ENCODE data around the gene ZBTB9.

The ZBTB9 gene

DNA sequence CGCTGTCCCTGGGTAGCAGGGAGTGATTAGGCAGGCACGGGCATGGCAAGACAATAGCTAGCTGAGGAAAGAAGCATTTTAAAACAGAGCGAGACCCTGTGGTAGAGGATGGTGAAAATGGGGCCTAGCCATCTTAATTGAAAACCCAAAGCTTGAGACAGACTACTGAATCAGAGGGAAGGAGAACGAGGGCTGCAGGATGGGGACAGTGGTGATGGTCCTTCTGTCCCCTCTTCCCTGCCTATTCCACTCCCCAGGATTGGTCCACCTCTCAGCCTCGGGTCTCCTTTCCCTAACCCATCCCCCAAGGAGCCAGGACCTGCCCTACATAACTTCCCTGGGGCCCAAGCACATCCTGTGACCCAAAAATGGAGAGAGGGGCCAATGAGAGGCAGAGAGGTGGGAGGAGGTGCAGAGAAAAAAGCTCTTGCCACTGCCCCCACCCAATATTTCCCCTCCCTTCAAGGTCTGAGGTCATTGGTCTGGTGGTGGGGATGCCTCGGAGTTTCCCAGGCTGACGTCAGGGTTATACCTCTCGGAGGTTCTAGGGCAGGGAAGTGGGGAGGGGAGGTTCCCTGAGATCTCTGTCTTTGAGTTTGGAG is 35.6 kb upstream of the ZBTB9 start:
- DNase-seq: peak; percentile 62 to 67

DNA sequence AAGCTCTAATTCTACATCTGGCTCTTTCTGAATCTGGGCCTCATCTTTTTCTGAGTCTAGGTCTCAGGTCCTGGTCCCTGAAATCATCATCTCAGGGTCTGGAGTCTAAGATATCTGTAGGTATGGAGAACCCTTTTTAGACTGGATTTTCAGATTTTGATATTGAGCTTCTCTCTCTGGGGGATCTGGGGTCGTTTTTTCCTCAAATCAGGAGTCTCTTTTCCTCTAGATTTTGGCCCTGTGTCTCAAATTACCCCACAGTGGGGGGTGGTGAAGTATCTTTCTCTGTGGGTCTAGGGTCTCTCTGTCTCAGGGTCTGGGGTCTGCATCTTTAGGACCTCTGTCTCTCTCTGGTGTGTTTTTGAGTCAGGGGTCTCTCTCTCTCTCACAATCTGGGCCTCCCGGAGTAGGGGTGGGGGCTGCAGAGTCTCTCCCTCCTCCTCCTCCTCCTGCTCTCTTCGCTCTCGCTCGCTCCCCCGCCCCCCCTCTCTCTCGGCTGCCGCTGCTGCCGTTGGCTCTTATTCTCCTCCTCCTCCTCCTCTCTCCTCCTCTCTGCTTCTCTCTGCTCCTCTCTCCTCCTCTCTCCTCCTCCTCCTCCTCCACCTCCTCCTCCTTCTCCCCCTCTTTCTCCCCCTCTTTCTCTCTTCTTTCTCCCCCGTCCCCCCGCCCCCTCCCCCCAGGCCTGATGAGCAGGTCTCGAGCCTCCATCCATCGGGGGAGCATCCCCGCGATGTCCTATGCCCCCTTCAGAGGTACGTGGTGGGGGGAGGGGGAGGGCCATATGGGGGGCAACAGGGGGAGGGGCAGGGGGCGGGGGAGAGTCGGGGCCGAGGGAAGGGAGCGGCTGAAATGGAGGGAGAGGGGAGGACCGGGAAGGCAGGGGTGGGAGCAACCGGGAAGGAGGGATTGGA is 34.5 kb upstream of the ZBTB9 start, which contains the start of gene SYNGAP1:
SYNGAP1 (plus strand) TSS at position 486 of the 911 bp plus-strand sequence; CDS start at position 686, 200 bp downstream.
- peak; percentile 58 to 66 for DNase-seq

DNA sequence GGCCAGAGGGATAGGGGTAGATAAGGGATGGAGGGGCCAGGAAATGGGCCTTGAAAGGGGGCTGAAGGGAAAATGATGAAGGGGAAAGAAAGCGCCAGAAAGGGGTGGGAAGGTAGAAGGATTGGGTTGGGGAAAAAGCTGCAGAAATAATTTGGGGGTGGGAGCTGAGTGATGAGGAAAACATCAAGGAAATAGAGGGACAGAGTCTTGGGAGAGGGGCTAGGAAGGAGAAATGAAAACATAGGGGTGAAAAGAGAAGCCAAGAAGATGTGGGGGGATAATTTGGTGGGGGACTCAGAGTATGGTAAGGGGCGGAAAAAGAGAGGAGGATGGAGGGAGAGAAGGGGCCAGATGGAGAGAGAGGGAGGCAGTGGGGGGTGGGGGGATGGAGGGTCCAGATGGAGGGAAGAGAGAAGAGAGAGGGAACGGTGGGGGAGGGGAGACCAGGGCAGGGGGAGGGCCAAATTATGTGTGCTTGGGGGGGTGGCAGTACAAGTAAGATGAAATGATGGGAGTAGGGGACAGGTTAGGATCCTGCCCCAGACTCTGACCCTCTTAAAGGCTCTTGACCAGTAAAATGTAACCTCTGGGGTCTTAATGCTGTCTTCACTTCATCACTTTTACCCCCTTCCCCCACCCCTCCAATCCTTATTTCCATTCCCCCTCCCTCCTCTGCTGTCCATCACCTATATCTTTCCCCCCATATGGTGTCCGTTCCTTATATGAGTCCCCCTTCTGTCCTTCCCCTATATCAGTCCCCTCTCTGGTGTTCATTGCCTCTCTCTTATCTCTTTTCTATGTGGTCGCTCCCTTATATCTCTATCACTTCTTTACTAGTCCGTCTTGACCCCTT is 33.7 kb upstream of the ZBTB9 start:
- no peak for DNase-seq

DNA sequence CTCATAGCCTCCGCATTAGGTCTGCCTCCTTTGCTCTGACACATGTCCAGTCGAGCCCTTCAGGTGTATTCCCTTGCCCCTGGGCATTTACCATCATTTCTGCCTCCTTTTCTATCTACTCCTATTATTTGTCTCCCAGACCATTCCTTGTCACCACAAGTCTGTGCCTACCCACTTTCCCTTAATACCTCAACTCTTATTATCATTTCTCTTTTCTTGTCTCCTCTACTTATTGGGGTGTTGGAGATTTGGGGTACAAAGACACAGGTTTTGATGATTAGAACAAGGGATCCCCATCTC is 33.1 kb upstream of the ZBTB9 start:
- no peak for DNase-seq

DNA sequence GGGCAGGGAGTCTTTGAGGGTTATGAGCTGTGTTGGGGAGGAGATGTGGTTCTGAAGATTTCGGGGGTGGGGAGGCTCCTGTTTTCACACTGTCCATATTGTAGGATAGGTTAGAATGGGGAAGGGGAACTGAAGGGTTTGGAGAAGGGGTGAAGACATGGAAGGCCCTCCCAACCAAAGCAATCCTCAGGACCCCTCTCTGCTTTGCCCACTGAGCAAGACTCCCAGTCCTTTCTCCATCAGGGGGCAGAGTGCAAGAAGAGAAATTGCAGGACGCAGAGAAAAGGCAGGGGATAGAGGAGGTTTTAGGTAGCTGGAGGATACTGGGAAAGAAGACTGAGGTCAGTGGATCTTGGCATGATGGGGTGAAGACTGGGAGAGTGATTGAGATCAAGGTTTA is 30.6 kb upstream of the ZBTB9 start:
- no peak for DNase-seq

DNA sequence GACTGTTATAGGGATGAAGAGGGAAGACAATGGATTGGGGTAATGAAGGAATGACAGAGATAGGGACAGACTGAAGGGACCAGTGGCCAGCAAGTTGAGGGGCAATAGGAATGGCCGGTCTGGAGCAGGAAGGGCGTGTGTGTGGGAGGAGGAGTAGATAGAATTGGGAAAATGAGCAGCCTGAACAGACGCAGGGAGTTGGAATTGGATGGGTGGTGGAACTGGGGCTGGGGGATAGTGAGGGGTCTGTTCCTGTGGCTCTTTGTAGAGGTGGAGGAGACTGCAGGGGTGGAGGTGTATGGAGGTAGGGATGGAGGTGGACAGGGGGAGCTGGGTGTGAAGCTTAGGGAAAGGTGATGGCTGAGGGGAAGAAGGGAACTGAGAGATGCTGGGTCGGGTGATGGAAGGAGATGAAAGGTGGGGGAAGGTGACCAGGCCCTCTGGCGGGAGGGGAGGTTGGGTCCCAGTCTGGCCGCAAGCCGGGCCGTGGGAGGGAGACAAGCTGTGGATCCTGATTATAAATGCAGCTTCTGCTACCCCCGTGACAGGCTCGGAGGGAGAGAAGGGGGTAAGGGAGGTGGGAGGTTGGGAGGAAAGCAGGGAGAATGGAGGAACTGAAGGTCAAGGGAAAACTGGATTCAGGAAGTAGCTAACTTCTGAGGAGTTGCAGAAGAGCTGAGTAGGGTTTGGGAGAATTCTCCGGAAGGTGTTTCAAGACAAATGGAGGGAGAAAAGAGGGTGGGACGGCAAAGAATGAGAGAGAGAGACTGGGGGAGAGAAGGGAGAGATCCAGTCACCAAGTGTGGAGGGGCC is 29.3 kb upstream of the ZBTB9 start:
- DNase-seq: peak in 1 of 2 experiments; percentile 35

DNA sequence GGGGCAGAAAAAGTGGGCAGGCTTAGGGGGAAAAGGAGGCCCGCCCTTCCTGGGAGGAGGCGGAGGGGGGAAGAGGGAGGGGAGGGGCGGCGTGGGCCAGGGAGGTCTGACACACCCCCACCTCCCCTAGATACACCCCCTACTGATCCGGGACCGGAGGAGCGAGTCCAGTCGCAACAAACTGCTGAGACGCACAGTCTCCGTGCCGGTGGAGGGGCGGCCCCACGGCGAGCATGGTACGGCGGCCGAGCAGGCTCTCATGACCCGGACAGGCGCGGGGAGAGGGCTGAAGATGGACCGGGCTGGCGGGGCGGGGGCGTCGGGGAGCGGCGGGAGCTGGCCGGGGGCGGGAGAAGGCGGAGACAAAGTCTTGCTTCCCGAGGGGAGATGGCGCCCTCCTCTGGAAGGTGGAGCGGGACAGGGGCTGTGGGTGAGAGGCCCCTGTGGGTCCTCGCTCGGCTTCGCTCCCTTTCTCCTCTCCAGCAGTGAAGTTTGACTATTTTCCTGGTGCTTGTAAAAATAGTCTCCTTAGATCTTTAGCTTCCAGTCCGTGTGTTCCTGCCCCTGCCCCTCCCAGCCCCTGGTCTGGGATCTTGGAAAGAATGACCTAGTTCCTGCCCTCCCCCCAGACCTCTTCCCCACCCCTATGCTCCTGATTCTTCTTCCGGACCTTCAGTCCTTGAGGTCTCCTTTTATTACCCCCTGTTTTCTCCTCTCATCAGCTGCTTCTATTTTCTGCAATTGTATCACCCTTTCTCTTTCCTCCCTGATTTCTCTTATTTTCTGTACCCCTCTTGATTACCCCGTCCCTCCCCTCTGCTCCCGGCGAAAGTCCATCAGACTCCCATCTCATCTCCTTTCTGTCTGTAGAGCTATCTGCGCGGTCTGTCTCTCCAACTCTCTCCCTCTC is 28.5 kb upstream of the ZBTB9 start:
- peak; percentile 88 to 90 for DNase-seq

DNA sequence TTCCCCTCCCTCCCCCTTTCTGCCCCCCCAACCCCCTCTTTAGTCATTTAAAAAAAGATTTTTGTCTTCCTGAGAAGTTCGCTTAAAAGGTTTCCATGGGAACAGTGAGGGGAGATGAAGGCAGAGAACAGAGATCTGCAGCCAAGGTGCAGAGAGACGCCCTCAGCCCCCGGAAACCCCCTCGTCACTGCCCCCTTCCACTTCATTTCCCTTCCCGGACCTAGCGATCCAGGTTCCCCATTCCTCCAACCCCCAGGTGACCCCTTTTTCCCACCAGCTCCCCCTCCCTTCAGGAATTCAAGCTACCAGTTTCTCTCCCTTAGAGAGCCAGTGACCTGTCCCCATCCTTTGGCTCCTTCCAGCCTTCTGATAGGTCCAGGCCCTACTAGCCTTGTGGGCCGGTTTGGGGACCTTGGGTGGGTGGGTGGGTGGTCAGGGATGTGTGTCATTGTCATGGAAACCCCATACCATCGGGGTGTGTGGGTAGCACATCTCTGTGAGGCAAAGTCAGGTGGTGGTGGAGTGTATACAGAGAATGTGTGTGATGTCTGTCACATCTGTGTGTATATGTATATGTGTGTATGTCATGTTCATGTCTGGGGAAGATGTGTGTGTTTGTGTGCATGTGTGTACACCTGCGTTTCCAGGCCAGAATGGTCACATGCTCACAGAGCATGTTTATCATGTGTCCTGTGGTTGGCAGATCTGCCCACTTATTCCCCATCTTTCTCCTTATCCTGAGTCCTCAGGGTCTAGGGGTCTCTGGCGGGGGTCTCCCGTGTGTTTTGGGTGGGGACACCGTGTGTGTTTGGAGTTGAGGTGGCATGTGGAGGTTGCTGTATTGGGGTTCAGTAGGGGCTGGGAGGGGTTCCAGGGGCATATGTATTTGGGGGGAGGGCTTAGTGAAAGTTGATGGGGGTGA is 27.5 kb upstream of the ZBTB9 start:
- peak; percentile 52 for DNase-seq

DNA sequence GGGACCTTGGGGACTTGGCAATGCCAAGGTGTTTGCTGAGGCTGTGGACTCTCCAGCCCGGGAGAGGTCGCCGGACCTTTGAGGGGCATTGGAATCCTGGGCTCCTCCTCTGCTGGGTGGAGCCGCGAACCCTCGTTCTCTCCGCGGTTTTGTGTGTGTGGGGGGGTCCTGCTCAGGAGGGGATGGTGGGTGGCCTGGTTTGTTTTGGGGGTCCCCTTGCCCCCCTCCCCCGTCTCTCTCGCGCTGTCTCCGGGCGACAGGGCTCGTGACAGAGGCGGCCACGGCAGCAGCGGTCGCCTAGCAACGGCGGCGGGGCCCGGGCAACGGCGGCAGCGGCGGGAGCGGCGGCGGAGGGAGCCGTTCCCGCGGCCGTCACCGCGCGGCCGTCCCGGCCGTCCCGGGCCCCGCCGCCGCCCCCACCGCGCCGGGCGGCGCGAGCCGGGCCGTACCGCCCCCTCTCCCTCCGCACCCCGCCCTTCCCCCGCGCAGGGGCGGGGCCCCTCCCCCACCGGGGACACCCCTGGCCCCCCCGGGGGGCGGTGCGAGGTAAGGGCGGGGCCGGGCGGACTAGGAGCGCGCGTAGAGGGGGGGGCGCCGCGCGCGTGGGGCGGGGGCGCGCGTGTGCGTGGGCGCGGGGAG is 26.7 kb upstream of the ZBTB9 start:
- DNase-seq: peak; percentile 58 to 71

DNA sequence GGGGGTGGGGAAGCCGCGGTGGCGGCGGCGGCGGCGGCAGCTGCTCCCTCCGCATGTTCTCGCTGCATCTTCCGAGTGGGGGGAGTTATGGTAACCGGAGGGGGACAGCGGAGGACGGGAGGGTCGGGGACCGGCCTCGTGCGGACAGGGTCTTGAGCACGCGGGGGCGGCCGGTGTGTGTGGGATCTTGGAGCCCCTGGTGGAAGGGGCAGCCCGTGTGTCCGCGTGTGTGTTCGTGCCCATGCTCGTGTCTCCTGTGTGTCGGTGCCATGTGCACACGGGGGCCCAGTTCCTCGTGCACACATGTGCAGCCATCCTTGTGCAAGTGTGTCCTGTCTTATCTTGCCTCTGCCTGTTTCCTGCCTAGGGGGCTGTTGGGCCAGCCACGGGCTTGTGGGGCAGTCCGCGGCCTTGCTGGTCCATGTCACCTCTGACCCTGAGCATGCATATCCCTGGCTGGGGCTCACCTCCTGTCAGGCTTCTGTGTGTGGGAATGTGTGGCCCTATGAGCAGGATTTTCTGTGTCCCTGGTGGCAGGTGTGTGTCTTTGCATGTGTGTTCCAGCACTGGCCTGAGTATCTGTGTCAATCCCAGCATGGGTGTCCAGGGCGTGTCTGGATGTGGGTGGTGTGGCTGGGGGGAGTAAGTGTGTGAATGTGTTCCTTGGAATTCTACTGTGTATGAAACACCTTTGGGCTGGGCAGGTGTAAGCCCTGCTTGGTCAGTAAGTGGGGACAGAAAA is 26.0 kb upstream of the ZBTB9 start:
- peak; percentile 68 to 73 for DNase-seq

DNA sequence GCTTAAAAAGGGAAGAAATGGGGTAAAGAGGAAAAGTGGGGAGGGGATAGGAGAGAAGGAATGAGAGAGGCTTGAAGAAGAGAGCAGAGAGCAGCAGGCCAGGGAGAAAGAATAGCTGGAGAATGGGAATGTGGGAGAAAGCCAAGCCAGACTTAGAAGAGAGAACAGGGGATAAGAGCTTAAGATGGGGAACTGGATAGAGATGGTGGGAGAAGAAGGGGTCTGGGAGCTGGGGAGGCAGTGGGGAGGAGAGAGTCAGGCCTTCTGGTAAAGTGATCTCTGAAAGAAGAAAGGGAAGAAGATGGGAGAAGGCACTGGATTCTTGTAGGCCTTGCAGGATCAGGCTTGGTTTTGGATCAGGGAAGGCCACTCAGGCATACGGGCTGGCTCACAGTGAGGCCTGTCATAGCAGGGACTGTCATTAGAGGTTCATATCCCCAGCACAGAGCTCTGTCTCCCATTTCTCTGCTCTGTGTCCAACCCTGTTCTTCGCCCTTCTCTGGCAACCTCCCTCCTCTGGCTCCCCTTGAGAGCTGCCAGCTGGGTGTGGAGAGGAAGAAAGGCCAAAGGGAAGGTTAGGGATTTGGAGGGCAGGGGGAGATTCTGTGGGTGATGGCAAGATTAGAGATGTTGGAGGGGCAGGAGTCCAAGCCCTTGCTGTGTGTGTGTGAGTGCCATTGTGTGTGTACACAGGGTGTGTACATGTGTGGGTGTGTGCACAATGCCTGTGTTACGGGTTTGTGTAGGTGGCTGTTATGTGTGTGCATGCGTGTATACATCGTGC is 25.2 kb upstream of the ZBTB9 start:
- no peak for DNase-seq

DNA sequence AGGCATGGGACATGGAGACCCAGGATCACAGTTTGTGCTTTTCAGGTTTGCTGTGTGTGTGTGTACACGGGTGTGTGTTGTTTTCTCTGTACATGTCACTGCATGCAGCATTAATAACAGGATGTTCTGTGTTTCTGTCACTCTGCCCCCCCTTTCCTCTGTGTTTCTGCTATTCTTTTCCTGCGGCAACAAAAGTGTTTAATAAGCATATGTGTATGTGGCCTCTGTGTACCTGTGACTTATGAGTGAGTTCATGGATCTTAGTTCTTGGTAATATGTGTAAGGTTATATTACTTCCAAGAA is 24.7 kb upstream of the ZBTB9 start:
- no peak for DNase-seq

DNA sequence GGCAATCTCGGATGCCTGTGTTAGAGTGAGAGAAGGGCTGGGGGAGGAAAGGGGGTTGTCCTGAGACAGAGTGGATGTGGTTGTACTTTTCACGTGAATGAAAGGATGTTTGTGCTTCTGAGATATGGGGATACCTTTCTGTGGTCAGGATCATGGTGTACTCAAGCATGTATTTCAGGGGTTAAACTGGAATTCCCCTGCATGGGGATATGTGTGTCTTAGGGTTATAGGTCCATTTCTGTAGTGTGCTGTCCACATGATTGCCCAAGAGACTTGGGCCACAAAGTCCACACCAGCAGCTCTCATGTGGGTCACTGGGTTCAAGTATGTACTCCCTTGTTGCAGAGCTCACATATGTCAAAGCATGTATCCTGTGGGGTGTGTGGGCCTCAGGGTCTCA is 24.0 kb upstream of the ZBTB9 start:
- DNase-seq: no peak

DNA sequence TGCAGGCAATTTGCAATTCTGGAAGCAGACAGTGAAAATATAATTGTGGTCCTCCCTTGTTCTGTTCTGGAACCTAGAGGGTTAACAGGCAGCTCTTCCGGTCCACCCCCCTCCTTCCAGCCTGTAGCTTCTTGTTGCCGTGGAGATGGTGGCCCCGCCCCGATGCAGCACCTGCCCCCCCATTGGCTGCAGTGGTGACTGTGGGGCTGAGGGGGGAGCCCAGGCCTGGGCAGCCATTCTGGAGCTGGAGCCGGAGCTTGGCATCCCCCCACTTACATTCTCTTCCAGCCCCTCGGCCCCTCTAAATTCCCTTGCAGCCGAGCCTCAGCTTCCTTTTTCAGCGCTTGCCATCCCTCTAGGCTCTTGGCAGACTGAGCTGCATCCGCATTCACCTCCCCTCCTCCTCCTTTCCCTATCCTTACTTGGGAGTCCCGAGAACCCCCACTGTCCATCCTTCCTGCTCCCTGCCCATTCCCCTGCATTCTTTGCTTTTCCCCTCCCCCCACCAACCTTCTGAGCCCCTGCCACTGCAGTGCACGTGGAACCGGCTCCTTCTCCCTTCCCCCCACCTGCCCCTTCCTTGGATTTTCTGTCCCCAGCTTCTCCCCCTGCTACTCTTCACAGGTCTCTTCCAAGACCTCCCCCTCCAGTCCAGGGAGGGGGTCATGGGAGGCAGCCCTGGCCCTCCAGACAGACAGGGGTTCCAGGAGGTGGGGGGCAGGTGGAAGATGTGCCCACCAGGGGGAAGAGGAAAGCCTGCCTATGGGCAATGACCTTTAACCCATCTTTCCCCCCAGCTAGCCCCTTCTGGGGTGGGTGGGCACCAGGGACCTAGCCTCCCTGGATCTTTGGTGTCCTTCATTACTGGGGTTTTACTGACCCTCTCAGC is 23.1 kb upstream of the ZBTB9 start:
- DNase-seq: peak; percentile 81 to 85

DNA sequence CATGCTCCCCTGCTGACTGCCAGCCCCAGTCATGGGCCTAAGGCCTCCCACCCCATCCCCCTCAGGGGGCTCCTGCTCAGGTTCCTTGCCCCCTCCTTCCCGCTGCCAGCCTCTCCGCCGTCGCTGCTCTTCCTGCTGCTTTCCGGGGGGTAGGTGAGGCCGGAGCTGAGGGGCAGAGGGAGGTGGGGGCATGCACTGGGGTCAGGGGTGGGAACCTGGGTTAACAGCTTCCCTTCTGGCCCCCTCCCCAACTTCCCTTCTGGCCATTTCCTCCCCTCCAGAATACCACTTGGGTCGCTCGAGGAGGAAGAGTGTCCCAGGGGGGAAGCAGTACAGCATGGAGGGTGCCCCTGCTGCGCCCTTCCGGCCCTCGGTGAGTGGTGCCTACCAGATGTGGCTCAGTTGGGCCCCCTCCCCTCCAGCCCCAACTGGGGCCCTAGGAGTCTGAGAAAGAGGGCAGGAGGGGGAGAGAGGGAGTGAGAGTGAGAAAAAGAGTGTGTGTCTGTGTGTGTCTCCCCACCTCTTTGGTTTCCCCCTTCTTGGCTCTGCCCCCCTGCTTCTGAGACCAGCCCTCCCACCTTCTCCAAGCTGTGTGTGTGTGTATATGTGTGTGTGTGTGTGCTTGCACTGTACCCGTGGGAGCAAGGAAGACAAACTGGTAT is 22.4 kb upstream of the ZBTB9 start:
- no peak for DNase-seq

DNA sequence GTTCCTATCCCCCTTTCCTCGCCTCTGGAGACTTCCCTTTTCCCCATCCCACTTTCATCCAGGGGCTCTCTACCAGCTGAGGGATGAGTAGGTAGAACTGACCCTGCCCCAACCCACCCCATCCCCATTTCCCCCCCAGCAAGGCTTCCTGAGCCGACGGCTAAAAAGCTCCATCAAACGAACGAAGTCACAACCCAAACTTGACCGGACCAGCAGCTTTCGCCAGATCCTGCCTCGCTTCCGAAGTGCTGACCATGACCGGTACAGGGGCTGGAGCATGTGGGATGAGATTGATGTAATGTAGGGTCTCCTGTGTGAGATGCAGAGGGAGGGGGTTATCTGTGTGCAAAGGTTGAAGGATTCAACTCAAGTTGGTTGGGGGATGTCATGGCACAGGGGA is 21.8 kb upstream of the ZBTB9 start:
- no peak for DNase-seq

DNA sequence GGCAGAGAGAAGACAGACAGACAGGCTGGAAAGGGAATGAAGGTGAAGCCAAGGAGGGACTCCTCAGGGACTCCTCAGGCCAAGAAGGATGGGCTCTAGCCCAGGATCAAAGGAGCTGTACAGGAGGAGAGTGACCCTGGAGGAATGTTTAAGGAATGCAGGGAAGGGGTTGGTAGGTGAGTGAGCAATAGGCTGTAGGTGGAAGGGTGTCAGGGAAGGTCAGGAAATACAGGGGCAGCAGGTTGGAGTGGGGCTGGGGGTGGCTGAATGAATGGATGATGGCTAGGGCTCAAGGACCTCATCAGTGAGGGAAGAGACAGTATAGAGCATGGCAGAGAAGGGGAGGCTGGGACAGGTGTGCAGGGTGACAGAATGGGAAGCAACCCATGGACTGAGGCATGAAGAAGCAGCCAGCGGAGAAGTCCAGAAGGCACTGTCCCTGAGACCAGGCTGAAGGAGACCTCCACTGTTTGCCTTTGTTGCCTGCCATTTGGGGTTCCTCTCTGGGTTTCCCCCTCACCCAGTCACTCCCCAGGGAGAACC is 21.3 kb upstream of the ZBTB9 start:
- DNase-seq: no peak
